Hematopoietic multipotent progenitor cell treated with erythropoietin and hydrocortisone succinate and interleukin-3 and kit ligand, for 8 days (in vitro differentiated cells): ENCODE results near the gene AGFG2.
"Not testable (repeated sequence)": the region's sequence is repeated elsewhere in the genome, so short reads cannot be mapped to it uniquely, and the experiment has no call there.

Source experiments
- DNase-seq: peaks from one replicate; pipeline ENCODE4 v3.0.0-alpha.2; 2015

The AGFG2 gene

DNA sequence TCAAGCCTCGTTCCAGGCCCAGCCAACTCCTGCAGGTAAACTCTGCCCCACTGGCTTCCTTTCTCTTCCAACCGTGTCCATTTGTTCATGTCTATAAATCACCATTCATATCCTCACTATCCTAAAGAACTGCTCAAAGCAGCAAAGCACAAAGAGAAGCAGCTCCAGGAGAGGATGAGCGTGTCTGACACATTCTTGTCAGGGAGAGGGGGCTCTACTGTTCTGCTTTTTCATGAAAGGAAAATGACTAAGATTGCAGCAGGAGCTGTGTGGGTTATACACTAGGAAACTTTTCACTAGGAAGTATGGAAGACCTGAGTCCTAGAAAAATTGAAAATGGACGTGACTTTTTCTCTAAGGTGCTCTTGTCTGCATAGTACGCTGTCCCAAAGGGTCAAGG lies 16.7 kb downstream of the AGFG2 start:
- no peak for DNase-seq

DNA sequence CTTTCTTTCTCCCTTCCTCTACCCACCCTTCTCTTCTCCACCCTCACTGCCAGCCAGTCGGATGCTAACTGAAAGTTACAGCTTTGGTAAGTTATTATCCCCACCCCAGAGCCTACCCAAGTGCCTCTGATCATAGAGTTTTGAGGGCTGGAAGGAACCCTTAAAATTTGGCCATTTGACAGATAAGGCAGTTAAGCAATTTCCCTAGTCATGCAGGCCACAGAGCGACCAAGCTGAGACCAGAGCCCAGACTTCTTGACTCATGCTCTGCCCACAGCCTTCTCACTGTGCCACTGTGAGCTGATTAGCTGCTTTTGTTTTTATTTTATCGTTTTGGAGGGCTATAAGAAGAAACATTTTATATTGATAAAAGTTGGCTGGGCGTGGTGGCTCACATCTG lies 17.5 kb downstream of the AGFG2 start:
- peak; percentile 95 for DNase-seq

DNA sequence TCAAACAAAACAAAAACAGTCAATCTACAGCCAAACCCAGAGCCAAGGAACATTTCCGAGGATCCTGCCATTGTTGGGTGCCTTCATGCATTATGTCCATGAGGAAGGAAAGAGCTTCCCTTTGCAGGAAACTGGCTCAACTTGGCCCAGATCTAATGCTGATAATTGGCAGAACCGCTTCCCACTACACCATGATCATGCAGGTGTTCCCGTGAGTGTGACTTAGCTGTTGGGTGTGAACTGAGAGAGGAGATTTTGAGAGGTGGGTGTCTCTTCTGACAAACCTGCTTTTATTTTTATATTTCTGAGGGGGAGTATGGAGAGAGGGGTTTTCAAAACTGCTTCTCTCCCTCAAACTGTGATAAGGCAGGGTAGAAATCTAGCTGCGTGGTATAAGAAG lies 20.1 kb downstream of the AGFG2 start:
- no peak for DNase-seq

DNA sequence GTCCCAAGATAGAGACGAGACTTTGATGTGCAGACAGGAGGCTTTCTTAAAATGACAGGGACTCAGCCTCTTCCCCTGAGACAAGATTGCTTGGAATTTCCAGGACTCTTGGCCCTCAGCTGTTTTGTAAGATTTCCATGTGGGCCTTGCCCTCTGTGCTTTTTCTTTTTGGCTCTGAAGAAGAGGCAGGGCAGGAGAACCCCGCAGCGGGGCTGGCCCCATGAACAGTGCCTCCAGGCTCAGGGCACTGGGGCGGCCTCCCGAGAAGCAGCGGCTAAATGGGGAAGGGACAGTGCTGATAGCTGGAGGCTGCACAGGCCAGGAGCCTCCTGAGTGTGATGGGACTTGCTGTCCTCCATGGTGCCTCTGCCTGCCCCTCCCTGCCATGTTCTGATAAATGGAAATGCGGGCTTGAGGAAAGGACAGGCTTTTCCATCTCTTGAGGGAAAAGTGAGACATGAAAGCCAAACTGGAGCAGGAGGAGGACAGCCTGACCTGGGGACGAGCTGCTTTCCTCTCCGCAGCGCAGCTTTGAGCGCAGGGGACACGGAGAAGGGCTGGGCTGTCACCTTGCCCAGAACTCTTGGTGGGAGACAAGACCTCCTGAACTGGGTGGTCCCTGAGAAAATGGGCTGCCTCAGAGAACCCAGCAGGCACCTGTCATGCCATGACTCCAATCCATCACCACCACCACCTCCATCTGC lies 22.6 kb downstream of the AGFG2 start:
- no peak for DNase-seq

DNA sequence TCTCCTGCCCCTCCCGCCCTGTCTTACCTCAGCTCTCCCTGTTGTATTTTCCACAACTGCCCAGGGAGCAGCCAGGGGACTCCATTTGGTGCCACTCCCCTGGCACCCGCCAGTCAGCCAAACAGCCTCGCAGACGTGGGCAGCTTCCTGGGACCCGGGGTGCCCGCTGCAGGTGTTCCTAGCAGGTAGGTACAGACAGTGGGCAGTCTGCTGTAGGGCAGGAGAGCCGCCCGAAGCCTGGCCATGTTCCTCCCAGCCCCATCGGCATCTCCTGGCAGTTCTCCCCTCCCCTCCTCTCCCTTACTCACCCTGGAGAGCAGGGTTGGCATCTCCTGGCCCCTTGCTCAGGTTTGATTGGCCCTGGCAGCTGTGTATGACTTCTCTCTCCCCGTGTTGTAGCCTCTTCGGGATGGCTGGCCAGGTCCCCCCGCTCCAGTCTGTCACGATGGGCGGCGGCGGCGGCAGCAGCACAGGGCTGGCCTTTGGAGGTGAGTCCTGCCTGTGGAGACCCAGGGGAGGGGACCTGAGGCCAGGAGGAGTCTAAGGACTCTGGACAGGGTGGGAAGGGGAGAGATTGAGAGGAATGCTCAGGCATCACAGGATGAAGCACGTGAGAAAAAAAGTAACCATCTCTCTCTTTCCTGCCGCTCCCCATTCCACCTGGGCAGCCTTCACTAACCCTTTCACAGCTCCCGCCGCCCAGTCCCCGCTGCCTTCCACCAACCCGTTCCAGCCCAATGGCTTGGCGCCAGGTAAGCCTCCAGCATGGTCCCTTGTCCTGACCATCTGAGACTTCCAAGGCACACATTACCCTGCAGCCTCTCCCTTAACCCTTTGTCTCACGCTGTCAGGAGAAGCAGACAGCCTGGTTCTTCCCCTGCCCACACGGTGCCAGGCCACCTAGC lies 23.4 kb downstream of the AGFG2 start:
- DNase-seq = no peak

DNA sequence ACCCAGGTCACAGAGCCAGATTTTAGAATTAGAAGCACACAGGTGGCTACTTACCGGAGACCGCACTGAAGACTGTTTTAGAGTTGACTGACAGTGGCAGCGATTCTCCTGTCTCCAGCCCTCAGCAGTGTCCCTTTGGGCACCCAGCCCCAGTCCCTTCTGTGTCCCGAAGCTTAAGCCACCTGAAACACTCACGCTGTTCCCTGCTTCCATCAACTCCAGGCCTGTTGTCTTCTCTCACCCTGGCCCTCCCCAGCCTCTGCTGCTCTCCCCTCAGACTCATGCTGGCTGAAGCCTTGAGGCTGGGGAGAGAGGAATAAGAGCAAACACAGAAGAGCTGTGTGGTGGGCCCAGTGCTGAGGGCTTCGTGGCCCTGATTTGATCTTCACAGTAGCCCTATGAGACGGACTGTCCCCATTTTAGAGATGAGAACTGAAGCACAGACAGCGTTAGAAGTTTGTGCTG lies 24.1 kb downstream of the AGFG2 start:
- no peak for DNase-seq

DNA sequence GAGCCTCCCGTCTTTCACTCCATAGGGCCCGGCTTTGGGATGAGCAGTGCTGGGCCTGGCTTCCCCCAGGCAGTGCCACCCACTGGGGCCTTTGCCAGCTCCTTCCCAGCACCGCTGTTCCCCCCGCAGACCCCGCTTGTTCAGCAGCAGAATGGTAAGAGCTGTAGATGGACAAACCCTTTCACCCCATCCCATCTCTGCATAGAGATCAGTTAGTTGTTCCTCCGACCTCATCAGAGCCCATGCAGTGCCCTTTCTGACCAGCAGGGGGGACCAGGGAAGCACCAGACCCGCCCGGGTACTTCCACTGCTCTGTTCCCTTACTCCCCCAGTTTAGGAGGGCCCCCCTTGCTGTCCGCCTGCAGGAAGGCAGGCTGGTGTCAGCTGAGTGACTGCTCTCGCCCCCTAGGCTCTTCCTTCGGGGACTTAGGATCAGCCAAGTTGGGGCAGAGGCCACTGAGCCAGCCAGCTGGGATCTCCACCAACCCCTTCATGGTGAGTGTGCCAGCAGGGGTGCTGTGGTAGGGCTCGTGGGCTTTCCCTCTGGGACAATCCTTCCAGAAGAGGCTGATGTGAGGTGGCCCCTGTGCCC lies 24.9 kb downstream of the AGFG2 start:
- peak; percentile 80 for DNase-seq

DNA sequence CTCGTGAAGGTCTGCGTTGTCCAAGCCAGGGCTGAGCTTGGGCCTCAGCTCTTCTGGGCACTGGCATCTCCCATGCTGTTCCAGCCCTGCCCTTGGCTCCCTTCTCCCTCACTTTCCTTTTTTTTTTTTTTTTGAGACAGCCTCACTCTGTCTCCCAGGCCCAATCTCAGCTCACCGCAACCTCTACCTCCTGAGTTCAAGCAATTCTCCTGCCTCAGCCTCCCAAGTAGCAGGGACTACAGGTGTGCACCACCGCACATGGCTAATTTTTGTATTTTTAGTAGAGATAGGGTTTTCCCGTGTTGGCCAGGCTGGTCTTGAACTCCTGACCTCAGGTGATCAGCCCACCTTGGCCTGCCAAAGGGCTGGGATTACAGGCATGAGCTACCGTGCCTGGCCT lies 25.4 kb downstream of the AGFG2 start:
- not testable (repeated sequence) for DNase-seq

DNA sequence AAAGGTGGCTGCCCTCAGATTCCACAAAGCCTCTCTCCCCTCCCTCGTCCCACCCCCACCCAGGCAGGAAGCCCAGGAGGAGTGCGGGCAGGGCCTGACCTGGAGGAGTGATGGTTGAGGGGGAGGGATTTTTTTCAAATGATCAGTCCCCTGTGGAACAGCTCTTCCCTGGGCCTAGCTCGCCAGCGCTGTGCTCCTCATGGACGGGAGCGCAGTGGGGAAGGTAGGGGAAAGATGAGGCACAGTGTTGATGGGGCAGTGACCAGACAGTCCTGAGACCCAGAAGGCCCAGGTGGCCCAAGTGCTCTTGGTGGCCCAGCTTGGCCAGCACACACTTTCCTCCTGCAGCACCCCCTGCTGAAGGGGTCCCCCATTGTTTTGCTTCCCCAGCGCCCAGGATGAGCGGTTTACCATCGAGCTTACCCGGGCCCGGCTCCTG lies 26.1 kb downstream of the AGFG2 start:
- DNase-seq = no peak

DNA sequence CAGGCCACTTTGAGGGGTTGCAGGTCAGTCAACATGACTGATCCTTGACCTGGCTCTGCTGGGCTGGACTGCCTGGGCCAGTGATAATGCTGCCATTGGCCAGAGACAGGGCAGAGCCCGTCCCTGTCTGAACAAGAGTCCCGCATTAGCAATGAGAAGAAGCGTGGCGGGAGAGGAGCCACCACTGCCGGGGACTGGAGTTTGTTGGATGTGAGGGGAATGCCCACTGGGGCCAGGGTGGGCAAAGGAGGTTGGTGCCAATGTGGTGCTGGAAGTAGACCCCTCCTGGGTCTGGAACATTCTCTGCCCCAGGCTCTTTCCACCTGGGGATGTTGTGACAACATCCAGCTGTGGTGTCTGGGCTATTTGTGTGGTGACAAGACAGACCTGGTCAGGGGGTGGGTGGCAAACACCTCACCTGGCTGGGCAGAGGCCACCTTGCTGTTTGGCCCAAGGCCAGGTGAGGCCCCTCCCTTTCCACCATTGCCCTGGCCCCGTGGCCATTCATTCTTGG lies 27.1 kb downstream of the AGFG2 start:
- no peak for DNase-seq

DNA sequence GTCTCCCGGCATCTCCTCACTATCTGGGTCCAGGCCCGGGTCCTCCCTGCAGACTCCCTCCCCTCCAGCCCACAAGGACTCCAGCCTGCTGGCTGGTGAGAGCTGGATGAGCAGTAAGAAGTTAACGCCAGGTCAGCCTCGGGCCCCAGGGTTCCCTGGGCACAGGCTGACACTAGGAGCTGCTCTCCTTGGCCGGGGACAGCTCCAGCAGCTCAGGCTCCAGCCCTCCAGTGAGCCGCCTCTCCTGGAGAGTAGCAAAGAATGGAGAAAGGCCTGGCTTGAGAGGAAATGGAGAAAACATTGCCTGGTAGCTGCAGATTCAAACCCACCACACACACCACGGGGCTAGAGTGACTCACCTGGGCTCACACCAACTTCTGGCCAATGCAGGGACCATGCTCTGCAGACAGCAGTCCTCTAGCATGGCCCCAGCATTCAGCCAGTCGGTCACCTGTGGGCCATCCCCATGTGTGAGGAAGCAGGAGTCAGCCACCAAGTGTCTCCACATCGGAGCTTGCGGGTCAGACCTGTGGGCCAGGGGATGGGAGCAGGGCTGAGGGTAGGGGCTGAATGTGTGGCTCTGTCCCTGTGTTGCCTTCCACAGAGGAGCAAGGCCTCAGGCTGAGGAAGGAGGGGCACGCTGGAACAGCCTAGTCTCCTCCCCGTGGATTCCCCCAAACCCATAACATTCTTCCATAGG lies 28.2 kb downstream of the AGFG2 start:
- DNase-seq = no peak

DNA sequence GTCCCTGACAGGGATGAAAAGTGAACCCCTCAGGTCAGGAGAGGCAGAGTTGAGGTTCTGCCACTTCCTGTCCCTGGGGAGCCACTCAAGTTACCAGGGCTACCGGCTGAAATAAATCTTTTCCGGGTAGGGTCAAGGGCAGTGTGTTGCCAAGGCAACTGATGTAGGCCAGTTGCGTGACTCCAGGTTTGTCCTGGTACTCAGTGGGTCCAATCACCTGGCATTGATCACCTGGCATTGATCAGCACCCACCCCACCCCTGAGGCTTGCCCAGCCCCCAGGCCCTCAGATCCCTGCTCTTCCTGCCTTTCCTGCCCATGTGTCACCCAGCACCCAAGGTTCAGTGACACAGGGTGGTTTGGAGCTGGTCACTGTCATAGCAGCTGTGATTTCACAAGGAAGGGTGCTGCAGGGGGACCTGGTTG lies 28.8 kb downstream of the AGFG2 start:
- DNase-seq = no peak

DNA sequence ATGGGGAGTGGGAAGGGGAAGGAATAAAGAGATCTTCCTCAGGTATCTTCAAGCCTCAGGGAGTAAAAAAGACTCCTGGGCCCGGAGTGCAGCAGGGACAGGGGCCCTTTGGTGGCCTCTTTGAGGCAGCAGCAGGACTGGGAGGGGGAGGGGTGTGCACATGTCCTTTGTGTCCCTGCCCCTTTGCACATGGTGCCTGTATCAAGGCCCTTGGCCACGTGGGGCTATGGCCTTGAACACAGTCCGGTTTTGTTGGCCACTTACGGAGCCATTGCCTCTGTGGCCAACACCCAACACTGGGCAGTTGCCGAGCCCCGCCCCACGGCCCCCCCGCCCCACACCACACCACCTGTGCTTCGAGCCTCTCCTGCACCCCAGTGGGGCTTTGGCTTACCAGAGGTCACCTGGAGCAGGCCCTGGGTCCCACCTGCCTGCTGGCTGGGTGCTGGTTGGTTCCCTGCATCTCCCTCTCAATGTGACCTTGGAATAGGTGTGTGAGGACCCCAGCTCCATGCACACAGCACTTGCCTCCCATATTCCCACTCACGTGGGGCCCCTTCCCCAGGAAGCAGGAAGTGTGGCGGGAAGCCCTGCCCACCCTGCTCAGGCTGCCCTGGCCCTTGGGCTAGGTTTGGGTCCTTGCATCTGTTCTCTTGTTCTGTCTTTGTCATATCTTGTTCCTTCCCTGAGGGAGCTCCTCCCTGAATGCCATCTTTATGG lies 29.3 kb downstream of the AGFG2 start:
- DNase-seq = peak; percentile 45

DNA sequence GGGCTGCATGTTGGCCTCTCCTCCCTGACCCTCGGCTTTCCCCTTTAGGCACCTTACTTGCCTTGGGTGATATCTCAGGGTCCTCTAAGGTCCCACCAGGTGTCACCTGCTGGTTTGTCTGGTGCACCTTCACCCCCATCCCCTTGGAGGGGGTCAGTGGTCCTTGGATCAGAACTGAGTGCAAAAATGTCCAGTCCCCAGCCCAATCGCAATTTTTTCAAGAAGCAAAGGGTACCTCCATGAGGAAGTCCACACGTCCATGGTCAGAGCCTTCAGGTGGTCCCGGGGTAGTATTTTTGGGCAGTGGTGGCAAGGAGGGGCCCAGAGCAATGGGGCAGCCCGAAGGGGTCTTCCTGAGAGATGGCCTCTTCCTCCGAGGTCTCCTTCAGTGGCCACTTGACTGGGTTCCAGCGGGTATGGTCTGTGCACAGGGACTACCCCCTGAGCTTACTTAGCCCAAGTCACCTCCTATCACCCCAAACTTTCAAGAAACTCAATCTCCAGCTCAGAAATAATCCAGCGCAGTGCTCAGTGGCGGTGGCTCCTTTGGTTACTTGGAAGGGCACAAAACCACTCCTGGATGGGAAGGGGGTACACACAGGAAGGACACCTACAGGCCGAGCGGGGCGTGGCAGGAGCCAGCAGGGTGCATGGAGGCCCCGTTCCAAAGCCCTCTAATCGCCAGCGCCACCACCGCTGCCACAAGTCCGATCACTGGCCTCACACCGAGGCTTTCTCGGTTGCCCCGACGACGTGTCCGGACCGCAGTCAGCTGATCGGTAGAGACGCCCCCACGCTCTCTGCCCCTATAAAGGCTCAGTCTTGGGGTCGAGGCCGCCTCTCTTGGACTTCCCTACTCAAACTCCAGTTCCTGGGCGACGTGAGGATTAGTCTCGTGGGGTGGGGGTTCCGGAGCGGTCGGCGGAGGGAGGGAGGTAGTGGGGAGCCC lies 30.2 kb downstream of the AGFG2 start:
- DNase-seq = peak; percentile 89

DNA sequence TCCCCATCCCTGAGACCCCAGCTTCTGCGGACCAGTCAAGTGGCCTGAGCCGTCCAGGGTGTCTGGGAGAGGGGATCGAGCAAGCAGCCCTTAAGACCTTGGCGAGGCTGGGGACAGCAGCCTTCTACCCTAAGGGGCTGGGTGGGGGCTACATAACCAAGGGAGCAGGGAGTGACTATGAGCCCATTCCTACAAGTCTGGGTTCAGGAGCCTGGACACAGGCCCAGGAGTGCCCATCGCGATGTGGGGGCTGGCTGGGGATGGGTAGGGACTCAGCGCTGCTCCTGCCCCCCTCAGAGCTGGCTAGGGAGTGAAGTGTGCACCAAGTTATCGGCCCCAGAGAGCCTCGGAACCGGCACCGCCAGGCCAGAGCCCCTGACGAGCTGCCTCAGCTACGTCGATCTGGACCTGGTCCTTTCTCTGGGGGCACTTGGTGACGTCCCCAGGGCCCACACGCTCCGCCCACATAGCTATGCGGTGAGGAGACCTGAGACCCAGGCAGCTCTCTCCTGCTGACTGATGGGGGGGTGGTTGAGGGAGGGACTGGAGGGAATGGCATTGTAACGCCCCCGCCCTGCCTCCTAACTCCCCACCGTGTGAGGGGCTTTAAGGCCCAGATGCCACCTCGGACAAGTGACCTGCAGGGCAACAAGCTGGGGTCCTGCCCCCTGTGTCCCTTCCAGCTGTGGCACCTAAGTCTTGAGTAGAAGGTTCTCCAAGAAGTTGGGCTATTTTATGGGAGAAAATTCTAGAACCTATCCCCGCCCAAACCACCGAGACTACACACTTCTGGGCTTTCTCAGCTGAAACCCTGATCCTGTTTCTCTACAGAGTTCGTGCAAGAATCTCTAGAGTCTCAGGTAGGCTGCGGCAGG lies 32.2 kb downstream of the AGFG2 start:
- no peak for DNase-seq

DNA sequence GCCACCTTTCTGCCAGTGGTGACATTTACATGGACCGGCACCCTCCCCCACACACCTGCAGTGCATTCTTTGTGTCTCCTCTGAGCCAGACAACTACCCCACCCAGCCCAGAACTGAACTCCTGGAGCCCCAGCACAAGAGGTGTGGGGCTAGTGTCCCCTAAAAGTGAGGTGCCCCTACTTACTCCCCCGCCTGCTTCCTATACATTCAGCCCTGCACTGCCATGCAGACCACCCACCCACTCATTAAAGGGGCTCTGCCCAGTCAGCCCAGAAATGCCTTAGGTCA lies 32.8 kb downstream of the AGFG2 start:
- DNase-seq = no peak

DNA sequence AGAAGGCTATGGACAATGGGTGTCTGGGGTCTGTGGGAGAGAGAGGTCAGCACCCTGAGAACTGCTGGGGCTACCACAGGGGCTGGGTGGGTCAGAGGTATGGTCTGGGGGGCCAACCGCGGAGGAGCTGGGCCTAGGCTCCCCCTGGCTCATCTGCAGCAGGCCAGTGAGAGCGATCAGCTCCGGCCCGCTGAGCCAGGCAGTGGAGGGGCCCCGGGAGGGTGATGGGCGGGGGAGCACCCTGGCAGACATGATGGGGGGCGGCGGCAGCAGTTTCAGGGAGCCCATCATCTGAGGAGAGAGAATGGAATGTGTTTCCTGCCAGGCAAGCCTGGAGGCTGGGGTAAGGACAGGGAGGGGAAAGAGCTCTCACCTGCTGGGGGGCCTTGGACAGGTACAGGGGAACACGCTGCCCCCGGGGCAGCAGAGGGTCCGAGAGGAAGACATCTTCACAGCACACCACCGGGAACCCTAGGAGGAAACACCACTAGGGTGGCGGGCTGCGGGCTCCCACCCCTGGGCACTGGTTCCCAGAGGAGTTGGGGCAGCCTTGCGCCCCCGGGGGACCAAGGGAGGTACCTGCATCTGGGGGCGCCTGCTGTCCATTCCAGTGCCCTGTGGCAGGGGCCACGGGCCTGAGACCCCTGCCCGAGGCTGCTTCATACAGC lies 33.4 kb downstream of the AGFG2 start:
- DNase-seq = no peak

DNA sequence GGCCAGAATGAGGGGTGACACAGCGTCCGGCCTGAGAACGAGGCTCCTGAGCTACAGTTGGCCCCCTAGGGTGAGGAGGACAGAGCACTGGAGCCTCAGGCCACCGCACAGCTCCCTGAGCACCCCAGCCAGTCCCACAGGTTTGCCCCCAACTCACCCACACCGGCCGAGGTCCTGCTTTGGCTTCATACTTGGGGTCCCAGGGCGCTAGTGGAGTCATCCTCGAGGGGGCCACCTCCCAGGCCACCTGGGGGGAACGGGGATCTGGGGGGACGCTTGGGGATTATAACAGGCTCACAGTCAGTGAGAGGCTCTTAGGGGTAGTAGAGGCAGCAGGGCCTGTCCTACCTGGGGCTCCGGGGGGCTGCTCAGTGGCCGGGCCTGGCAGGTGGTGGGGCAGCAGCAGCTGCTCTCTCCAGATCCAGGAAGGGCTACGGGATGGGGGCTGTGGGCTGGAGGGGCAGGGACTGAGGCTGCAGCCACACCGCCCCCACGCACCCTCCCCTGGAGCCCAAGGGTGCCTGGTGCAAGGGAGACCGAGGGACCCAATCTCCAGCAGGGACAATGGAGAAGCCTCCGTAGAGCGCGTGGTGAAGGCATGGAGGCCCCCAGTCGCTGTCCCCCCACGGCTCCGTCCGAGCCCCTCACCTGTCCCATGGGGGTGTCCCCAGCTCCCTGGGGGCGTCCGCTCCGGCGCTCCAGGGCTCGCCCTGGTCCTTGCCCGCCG lies 34.1 kb downstream of the AGFG2 start:
- DNase-seq = no peak
